Neuronal stem cell (in vitro differentiated cells): ENCODE measurements around the gene RTEL1.

Experiments
- DNase-seq: peaks from one replicate; pipeline ENCODE4 v3.0.0-alpha.2; 2013; ENCODE audit warnings: low spot score
- H2AFZ ChIP-seq: one replicate; pipeline ENCODE4 v1.6.1; 2013; ENCODE audit warnings: mild to moderate bottlenecking, low read length, inconsistent platforms
- H2AK5ac ChIP-seq: 2 replicates; pipeline ENCODE4 v1.6.1; 2013; ENCODE audit warnings: low read depth, mild to moderate bottlenecking, inconsistent platforms, low read length, moderate library complexity, mixed read lengths
- H2BK120ac ChIP-seq: 2 replicates; pipeline ENCODE4 v1.6.1; 2013; ENCODE audit warnings: low read depth, mild to moderate bottlenecking, inconsistent platforms, low read length, moderate library complexity, mixed read lengths
- H2BK12ac ChIP-seq: one replicate; pipeline ENCODE4 v1.6.1; 2013; ENCODE audit warnings: low read length, inconsistent platforms
- H2BK15ac ChIP-seq: 2 replicates; pipeline ENCODE4 v1.6.1; 2013; ENCODE audit warnings: mild to moderate bottlenecking, low read length, inconsistent platforms, mixed read lengths
- H2BK5ac ChIP-seq: one replicate; pipeline ENCODE4 v1.6.1; 2013; ENCODE audit warnings: inconsistent platforms, mild to moderate bottlenecking, low read length, moderate library complexity
- H3K14ac ChIP-seq: one replicate; pipeline ENCODE4 v1.6.1; 2013; ENCODE audit warnings: low read length, inconsistent platforms
- H3K18ac ChIP-seq: 2 replicates; pipeline ENCODE4 v1.6.1; 2013; ENCODE audit warnings: low read length, inconsistent platforms
- H3K23ac ChIP-seq: 2 replicates; pipeline ENCODE4 v1.6.1; 2013; ENCODE audit warnings: low read depth, mild to moderate bottlenecking, mixed read lengths, low read length, inconsistent platforms; ENCODE audit not compliant: poor library complexity
- H3K27ac ChIP-seq: replicated peaks from 3 replicates; pipeline ENCODE4 v1.5.1; 2013; ENCODE audit warnings: low read length, inconsistent platforms
- H3K27me3 ChIP-seq, 3 experiments: 2 replicates each; pipeline ENCODE4 v1.6.1; 2013; ENCODE audit warnings: low read length in 3 of 3, mild to moderate bottlenecking in 2 of 3, inconsistent platforms in 1 of 3, low read depth in 1 of 3, mixed read lengths in 1 of 3, moderate library complexity in 1 of 3; ENCODE audit not compliant: control insufficient read depth in 3 of 3, insufficient read depth in 3 of 3
- H3K36me3 ChIP-seq, 2 donors: replicated peaks in 1 of 2; 2 replicates each; pipeline ENCODE4 v1.6.1; 2013; ENCODE audit warnings: low read length in 2 of 2; ENCODE audit not compliant: control insufficient read depth in 2 of 2, insufficient read depth in 2 of 2
- H3K4ac ChIP-seq: 2 replicates; pipeline ENCODE4 v1.6.1; 2013; ENCODE audit warnings: inconsistent platforms, mild to moderate bottlenecking, low read length, moderate library complexity
- H3K4me1 ChIP-seq, 2 donors: 1 replicate in 1 of 2; 2 replicates in 1 of 2; pipeline ENCODE4 v1.6.1; 2013; ENCODE audit warnings: low read length in 2 of 2, low read depth in 1 of 2; ENCODE audit not compliant: control insufficient read depth in 2 of 2, insufficient read depth in 1 of 2
- H3K4me2 ChIP-seq: one replicate; pipeline ENCODE4 v1.6.1; 2013; ENCODE audit warnings: mild to moderate bottlenecking, low read length, inconsistent platforms; ENCODE audit not compliant: insufficient read depth, poor library complexity, severe bottlenecking
- H3K4me3 ChIP-seq, 2 donors: 2 replicates each; pipeline ENCODE4 v1.5.1; 2013; ENCODE audit warnings: low read length in 2 of 2, mild to moderate bottlenecking in 2 of 2, inconsistent platforms in 1 of 2, moderate library complexity in 1 of 2
- H3K79me1 ChIP-seq: one replicate; pipeline ENCODE4 v1.6.1; 2013; ENCODE audit warnings: low read depth, mild to moderate bottlenecking, inconsistent platforms, low read length, moderate library complexity
- H3K9ac ChIP-seq: one replicate; pipeline ENCODE4 v1.6.1; 2013; ENCODE audit warnings: mild to moderate bottlenecking, low read depth, low read length, inconsistent platforms; ENCODE audit not compliant: poor library complexity
- H3K9me3 ChIP-seq, 2 donors: replicated peaks in 1 of 2; 2 replicates each; pipeline versions ENCODE3 to v1.6.1; 2013; ENCODE audit warnings: low read length in 2 of 2, mild to moderate bottlenecking in 2 of 2, inconsistent platforms in 1 of 2, low read depth in 1 of 2, mixed read lengths in 1 of 2, moderate library complexity in 1 of 2; ENCODE audit not compliant: control insufficient read depth in 2 of 2, insufficient read depth in 1 of 2
- H4K8ac ChIP-seq: one replicate; pipeline ENCODE4 v1.6.1; 2013; ENCODE audit warnings: low read depth, mild to moderate bottlenecking, inconsistent platforms, low read length, moderate library complexity
- H4K91ac ChIP-seq: one replicate; pipeline ENCODE4 v1.6.1; 2013; ENCODE audit warnings: low read length, low read depth, mild to moderate bottlenecking, inconsistent platforms; ENCODE audit not compliant: poor library complexity
- WGBS, 2 donors: extraction: QIAGEN DNeasy Blood & Tissue Kit; methylation state at CpG; one replicate each; pipeline ENCODE4 v1.1.7; 2013; ENCODE audit warnings: missing lambda C conversion rate in 2 of 2, mixed read lengths in 1 of 2; ENCODE audit not compliant: insufficient read length in 2 of 2, insufficient replicate concordance in 1 of 2; ENCODE audit errors: extremely low coverage in 2 of 2; 5-methylcytosine and 5-hydroxymethylcytosine counted together

The RTEL1 gene

DNA sequence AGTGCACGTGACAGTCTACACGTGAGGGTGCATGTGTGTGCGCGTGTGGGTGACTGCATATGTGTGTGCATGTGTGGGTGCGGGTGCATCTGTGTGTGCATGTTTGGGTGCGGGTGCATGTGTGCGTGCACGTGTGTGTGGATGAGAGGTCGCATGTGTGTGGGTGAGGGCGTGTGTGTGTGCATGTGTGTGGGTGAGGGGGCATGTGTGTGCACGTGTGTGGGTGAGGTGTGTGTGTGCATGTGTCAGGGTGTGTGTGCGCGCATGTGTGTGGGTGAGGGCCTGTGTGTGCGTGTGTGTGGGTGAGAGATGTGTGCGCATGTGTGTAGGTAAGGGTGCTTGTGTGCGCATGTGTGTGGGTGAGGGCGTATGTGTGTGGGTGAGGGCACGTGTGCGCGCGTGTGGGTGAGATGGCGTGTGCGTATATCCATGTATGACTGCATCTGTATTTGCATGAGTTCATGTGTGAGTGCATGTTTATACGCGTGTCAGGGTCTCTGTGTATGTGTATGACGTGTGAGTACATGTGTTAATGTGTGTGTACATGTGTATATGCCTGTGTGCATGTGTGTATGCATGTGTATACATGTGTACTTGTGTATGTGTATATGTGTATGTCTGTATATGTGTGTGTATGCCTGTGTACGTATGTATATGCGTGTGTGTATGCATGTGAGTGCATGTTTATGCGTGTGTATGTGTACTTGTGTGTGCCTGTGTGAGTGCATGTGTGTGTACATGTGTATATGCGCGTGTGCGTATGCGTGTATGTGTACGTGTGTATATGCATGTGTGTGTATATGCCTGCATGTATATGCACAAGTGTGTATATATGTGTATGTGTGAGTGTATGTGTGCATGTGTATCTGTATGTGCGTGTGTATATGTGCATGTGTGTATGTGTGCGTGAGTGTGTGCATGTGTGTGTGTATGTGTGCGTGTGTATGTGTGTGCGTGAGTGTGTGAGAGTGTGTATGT, 74.3 kb downstream of the RTEL1 start:
- Histone ChIP-seq H2BK5ac (no peak overlapping the region), H4K8ac (no peak overlapping the region), H2BK120ac (no peak overlapping the region), H3K4me3 (peak overlapping the region in 1 of 2 donors; percentile 47), H3K36me3 (peaks cover 37 to 60% of the 10 kb centered on the region in 2 donors), H2BK12ac (no peak overlapping the region), H3K79me1 (peaks cover 24% of the 10 kb centered on the region), H4K91ac (no peak overlapping the region), H3K4ac (no peak overlapping the region), H3K9ac (peak overlapping the region; percentile 64), H3K9me3 (peaks cover 0 to 3% of the 10 kb centered on the region in 2 donors), H3K4me2 (no peak overlapping the region), H3K27ac (no peak overlapping the region), H3K27me3 (no peaks in the 10 kb centered on the region), H3K18ac (no peak overlapping the region), H2AK5ac (no peak overlapping the region), H3K14ac (no peak overlapping the region), H2AFZ (no peak overlapping the region), H3K4me1 (peaks cover 0 to 5% of the 10 kb centered on the region in 2 donors), H3K23ac (no peak overlapping the region), H2BK15ac (no peak overlapping the region)
- WGBS, 2 donors, result 100% methylated on average over 3 of the region's 38 CpGs; no CpG with 5 or more reads in 1 of the 2 donors
- DNase-seq, result no peak

DNA sequence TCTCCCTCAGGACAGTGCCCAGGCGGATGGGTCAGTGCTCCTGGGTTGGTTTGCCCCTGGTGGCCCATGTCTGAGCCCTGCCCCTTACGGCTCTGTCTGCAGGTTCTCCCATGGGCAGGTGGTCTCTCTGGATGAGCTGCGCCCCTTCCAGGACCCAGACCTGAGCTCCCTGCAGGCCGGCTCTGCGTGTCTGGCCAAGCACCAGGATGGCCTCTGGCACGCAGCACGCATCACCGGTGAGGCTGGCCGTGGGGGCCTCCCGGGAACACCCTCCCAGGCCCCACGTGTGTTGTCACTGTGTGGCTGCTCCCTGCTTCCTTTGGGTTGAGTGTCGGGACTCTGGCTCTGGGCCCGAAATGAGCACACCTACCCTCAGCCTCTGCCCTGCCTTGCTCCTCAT, 75.0 kb downstream of the RTEL1 start:
- Histone ChIP-seq H2AFZ (no peak overlapping the region), H3K4me1 (peaks cover 0 to 9% of the 10 kb centered on the region in 2 donors), H2BK5ac (peak overlapping the region; percentile 60), H2AK5ac (no peak overlapping the region), H3K14ac (no peak overlapping the region), H3K23ac (peak overlapping the region; percentile 85), H3K4me2 (no peak overlapping the region), H3K36me3 (peaks cover 37 to 60% of the 10 kb centered on the region in 2 donors), H3K9ac (peak overlapping the region; percentile 64), H3K18ac (no peak overlapping the region), H2BK12ac (no peak overlapping the region), H3K27ac (no peak overlapping the region), H4K91ac (no peak overlapping the region), H2BK120ac (no peak overlapping the region), H2BK15ac (no peak overlapping the region), H3K27me3 (no peaks in the 10 kb centered on the region), H4K8ac (no peak overlapping the region), H3K9me3 (peaks cover 0 to 3% of the 10 kb centered on the region in 2 donors), H3K4me3 (peak overlapping the region in 1 of 2 donors; percentile 43), H3K79me1 (peaks cover 25% of the 10 kb centered on the region), H3K4ac (no peak overlapping the region)
- no CpG with 5 or more reads among the region's 13 CpGs for WGBS, 2 donors
- no peak for DNase-seq

DNA sequence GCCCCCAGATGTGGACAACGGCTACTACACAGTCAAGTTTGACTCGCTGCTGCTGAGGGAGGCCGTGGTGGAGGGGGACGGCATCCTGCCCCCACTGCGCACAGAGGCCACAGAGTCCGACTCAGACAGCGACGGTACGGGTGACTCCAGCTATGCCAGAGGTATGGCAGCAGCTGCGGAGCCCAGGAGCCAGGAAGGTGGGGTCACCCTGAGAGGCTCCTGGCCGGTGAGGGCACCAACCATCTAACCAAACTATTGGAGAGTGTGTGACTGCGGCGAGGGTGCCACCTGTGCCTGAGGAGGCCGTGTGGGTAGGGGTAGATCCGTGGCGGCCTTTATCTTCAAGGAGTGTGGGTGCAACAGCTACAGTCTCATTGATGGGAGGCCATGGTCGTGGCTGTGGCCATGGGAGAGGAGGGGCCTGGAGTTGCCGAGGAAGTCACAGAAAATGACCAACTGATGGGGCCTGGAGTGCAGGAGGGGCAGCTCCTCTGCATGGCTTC, 75.5 kb downstream of the RTEL1 start:
- H3K36me3 ChIP-seq, result peaks cover 36 to 57% of the 10 kb centered on the region in 2 donors
- peaks cover 4 to 14% of the 10 kb centered on the region in 2 donors for H3K4me1 ChIP-seq
- H2BK120ac ChIP-seq, result no peak overlapping the region
- no peak overlapping the region for H2AFZ ChIP-seq
- no CpG with 5 or more reads among the region's 18 CpGs for WGBS, 2 donors
- no peak overlapping the region for H3K4me2 ChIP-seq
- H3K18ac ChIP-seq, result no peak overlapping the region
- H2BK15ac ChIP-seq, result no peak overlapping the region
- H3K79me1 ChIP-seq, result peaks cover 26% of the 10 kb centered on the region
- H3K27ac ChIP-seq, result no peak overlapping the region
- no peak overlapping the region for H3K14ac ChIP-seq
- no peak for DNase-seq
- H3K23ac ChIP-seq, result peak overlapping the region; percentile 85
- H3K4me3 ChIP-seq, result no peak overlapping the region
- peak overlapping the region; percentile 17 for H4K8ac ChIP-seq
- H3K9me3 ChIP-seq, result peaks cover 0 to 3% of the 10 kb centered on the region in 2 donors
- peak overlapping the region; percentile 4 for H3K9ac ChIP-seq
- no peak overlapping the region for H2AK5ac ChIP-seq
- H2BK5ac ChIP-seq, result no peak overlapping the region
- no peaks in the 10 kb centered on the region for H3K27me3 ChIP-seq
- H2BK12ac ChIP-seq, result no peak overlapping the region
- H3K4ac ChIP-seq, result no peak overlapping the region
- H4K91ac ChIP-seq, result no peak overlapping the region
